HG03066 (cell line): ENCODE data around the gene YES1.

Experiments used
- ATAC-seq: cut with Tn5 transposase; IDR thresholded peaks from one replicate; pipeline ENCODE4 v1.9.1; 2021; ENCODE audit warnings: low read depth; ENCODE audit not compliant: unreplicated experiment

Gene YES1

DNA sequence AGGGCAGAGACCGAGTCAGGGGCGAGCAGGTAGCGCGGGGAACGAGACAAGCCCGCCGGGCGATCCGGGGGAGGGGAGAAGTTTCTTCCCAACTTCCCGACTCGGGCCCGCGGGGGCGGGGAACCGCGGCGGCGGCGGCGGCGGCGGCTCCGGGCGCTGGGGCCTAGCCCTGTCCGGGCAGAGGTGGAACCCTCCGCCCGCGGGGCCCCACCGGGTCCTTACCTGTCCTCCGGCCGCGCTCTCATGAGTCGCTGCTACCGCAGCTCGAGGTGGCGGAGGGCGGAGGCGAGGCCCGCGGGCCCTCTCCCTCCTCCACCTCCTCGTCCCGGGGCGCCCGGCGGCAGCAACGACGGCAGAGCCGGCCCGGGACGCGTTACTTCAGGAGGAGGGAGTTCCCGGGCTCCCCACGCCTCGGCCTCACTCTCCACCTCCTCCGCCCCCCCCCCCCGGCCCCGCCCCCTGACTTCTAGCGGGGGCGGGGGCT lies at the start of gene YES1:
YES1 (minus strand) TSS at position 351 of the 484 bp plus-strand sequence. CDS start 55,415 bp downstream, outside the sequence.
- peak; percentile 42 for ATAC-seq

DNA sequence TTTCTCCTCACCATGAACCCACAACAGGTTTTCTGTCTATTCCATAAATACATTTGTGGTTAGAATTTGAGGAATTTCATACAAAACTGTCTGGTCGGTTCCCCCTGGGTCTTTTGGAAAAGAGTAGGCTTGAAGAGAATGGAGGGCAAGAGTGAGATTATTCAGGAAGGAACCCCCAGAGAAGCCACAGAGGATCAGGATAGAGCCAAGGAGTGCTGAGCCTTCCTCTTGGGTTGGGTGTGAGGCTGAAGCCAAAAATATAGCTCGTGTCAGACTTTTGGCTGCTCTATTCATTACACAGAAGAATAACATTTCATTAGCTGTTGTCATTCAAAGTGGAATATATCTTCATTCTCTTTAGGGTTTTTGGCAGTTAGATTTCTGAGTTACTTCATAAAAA lies 45.9 kb upstream of the YES1 start:
- ATAC-seq: no peak

DNA sequence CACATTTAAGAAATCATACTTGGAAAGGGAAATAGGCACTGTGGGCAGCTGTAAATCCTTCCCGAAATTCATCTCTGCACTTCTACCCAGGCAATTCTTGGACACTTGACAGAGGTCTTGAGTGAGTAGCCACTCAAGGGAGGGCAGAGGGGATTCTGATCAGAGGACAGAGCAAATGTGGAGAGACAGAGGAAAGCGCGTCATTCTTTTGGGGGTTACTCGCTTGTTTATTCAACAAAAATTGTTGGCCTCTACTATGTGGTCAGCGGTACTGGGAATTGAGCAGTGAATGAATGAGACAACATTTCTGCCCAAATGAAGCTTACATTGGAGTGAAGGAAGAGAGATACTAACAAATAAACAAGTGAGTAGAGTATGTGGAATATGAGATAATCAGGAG lies 41.4 kb upstream of the YES1 start:
- no peak for ATAC-seq

DNA sequence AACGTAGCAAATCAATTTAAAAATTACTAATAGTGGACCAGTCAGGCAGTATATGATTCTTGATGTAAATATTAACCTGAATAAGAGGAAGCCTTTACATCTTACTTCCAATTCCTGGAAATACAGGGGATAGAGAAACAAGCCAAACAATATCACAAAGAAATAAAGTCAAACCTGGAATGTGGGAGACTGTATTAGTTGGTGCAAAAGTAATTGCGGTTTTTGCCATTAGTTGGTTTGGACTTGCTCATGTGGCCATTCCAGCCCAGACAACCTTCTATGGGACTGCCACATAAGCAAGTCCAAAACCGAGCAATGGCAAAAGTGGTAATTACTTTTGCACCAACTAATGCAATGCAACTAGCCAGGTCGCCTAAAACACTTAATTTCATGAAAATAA lies 38.9 kb upstream of the YES1 start:
- ATAC-seq: no peak

DNA sequence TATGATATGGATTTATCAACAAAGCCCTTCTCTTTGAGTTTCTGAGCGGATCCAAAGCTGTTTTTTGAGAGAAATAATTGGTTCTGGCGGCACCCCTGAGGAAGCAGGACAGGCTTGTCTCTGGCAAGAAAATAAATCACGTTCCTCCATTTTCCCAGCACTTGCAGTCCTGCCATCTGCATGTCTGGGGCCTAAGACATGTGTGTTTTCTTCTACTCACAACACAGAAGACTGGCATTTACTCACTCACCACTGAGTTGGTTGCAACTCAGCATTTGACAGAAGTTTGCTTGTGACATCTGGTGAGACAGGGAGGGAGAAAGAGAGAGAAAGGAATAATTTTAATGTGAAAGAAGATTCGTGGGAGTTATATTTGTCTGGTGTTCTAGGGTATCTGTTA lies 37.0 kb upstream of the YES1 start:
- ATAC-seq: no peak

DNA sequence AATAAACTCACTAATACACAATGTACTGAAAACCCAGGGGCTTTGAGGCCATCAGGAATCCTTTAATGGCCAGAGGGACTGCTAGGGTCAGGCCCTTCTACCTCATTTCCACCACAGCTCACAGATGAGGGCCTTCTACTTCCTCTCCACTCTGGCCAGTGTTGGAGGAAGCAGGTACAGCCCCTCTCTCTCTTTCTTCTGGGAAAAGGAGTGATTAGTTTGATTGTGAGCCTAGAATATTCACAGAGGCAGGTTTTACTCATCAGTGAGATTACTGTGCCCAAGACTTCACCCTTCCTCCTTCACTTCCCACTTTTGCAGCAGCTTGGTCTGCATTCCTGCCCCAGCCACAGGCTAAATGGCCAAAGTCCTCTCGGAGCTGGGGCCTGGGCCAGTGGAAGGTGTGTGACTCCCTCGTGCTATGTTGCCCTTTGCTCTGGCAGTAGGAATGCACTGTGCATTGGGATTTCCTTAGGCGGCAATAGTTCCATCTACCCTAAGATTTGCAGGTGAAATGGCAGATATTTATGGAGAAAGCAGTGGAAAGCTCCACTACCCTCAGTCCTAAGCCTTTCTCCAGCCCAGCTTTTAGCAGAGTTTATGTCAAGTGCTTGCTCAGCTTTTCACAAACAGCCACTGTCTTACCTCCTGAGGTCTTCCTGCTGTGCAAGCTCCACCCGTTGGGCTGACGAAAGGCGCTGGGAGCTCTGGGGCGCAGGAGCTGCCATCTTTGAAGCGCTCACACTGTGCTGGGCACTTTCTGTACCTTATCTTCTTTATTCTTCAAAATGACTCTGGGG lies 36.2 kb upstream of the YES1 start:
- ATAC-seq: no peak

DNA sequence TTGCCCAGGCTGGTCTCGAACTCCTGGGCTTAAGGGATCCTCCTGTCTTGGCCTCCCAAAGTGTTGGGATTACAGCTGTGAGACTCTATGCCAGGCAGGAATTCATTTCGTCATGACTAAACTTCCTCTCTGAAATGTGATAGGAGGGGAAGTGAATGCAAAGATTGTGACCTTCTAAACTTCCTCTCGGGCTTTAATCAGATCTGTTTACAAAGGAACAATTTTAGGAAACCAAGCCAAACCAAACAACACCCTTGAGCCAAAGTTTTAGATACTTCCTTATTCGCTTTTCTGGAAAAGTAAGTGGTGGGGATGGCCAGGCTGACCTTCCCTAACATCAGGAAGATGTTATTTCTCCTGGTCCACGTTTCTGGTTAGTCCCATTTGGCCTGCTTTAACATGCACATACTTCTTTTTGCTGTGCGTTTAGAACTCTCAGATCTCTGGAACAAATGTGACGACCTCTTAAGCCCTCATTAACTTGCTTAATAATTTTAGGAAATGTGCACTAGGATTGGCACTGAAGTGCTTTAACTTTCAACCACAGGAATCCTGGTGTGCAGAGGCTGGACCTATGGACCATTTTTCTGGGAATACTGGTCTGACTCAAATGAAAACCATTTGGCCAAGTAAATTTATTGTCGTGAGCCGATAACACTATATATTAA lies 33.2 kb upstream of the YES1 start:
- no peak for ATAC-seq

DNA sequence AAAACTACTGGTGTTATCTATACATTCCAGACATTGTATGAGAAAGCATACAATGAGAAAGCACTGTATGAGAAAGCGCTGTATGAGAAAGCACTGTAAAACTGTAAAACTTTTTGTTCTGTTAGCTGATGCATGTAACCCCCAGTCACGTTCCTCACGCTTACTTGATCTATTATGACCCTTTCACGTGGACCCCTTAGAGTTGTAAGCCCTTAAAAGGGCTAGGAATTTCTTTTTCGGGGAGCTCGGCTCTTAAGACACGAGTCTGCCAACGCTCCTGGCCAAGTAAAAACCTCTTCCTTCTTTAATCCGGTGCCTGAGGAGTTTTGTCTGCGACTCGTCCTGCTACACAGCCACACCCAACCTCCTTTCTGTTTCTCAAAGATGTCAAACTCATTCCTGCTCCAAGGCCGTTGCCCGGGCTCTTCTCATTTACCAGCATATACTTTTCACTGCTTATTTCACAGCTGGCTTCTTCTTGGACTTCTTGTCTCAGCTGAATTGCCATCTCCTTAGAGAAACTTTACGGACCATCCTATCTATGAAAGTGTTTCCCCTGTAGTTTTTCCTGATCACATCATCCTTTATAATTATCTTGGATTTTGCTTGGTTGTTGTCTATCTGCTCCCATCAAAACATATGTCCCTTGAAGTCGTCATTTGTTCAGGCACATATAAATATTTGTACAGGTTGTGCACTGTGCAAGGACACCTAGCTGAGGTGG lies 29.8 kb upstream of the YES1 start:
- ATAC-seq: no peak

DNA sequence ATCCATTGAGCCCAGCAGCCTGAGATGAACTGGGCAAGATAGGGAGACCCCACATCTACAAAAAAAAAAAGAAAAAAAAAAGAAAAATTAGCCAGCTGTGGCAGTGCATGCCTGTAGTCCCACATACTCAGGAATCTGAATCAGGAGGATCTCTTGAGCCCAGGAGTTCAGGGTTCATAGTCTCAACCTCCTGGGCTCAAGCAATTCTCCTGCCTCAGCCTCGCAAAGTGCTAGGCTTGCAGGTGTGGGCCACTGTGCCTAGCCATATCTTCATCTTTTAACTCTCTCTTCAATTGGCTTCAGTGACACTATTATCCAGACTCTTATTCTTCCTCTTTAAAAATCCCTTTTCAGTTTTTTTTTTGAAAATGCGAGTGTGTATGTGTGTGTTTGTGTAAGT lies 28.5 kb upstream of the YES1 start:
- no peak for ATAC-seq

DNA sequence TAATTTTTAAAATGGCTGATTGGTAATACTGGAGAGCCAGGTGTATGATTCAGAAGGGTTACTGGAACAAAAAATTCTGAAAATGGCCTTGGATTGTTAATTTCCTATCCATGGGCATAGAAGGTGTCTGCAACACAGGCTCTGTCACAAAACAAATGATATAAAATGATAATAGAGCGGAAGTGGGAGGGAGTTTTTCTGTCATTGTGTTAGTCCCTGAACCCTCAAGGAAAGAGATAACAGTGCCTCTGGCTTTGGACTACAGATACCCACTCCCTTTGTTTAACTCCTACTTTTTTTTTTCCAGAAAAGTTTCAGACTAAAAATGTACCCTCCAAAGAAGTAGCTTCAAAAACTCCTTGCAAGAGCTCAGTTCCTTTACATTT lies 28.0 kb upstream of the YES1 start:
- ATAC-seq: no peak

DNA sequence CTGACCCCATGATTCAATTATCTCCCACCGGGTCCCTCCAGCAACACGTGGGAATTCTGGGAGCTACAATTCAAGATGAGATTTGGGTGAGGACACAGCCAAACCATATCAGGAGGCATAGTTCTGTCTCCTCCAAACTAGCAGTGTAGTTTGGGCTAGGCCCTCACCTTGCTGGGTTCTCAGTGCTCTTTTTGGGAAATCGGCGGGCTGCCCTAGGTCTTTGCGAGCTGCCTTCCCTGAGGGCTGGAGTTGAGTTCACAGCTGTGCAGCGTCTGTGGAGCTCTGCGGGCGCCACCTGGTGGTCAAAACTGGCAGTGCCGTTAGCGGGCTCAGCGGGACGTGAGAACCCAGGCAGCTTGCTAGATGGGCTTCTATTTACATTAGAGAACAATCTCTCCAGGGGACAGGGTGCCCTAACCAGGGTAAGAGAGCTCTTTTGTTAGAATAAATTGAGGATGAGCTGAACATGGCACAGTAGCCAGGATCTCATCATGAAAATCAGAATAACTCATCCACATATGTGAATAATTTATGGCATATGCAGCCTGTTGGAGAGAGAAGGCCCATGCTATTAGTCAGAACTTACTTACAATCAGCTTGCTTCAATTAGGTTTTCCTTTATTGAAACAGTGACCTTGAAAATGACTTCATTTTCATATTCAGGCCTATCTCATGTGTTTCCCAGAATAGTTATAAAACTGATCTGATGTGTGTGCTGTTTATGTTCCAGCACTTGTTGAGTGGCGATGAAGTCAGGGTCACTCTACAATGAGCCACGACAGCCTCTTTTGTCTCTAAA lies 27.4 kb upstream of the YES1 start:
- ATAC-seq: peak; percentile 96

DNA sequence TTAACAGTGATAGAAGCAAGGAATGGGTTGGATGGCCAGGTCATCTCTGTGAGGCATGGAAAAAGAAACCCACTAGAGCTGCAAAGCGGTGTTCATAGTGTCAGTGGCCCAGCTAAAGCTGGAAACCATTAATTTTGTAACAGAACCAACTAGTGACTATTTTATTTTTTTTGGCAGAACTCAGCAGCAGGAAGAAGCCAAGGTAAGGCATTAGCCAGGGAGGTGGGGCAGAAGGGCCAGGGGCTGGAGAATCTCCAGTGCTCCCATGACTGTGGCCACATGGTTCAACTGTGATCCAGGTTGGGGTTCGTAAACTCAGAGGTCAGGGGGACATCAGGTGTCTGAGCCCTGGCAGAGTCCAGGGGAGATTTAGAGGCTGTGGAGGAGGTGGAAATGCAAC lies 25.9 kb upstream of the YES1 start:
- no peak for ATAC-seq

DNA sequence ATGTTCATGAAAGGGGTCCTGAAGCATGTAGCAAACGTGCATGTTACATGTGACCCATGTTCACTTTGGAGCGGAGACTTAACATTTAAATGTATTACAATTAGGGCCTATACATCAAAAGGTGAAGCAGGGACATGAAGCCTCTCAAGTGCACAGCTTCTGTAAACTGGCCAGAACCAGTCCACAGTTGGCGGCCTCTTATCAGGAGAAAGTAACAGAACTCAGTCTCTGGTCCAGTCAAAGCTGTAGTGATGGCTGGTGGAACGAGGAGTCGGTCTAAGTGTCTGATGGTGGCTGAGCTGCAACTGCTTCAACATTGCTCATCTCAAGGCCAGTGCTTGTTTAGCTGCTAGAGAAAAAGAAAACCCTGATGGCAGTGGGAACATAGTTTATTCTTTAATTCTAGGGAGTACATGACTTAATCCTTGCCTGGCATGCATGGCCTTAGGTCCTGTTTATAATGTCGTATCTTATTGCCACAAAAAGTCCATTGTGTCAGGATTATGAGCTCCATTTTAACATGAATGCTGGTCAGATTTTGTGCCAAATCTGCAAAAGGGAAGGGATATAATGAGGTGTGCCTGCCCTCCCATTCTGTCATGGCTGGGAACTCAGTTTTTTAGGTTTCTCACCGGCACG lies 22.2 kb upstream of the YES1 start:
- ATAC-seq: no peak

DNA sequence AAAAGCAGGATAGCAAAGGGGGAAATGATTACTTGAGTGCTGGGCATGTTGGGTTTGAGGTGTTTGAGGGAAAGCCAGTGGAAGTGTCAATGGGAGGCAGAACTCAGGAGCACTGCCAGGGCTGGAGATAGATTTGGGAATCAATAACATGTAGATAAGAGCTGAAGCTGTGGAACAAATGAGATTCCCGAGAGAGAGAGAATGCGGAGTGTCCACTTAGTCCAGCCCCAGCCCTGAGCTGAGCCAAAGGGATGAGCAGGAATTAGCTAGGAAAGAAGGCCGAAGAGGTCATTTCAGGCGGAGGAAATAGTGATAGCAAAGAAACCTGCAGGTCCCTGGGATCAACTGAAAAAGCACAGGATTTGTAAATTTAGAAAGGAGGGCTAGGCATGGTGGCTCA lies 21.2 kb upstream of the YES1 start:
- ATAC-seq: no peak

DNA sequence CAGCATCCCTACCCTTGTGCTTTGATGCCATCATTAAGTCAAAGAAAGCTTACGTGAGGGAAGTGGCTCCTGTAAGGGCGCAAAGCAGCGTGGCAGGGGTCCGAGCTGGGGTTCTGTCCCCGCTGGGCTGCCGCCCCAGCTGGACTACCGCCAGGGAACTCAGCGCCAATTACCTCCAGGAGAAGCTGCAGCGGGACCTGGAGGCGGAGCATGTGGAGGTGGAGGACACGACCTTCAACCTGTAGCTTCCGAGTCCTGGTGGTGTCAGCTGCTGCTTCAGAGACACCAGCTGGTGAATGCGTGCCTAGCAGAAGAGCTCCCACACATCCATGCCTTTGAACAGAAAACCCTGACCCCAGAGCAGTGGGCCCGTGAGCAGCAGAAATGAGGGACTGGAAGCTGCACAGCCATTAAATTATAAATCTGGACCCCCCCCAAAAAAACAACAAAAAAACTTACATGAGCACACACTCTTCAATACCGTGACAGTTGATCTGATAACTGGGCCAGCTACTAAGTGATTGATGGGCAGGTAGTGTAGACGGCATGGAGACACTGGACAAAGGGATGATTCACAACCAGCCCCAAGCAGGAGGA lies 20.1 kb upstream of the YES1 start:
- ATAC-seq: no peak

DNA sequence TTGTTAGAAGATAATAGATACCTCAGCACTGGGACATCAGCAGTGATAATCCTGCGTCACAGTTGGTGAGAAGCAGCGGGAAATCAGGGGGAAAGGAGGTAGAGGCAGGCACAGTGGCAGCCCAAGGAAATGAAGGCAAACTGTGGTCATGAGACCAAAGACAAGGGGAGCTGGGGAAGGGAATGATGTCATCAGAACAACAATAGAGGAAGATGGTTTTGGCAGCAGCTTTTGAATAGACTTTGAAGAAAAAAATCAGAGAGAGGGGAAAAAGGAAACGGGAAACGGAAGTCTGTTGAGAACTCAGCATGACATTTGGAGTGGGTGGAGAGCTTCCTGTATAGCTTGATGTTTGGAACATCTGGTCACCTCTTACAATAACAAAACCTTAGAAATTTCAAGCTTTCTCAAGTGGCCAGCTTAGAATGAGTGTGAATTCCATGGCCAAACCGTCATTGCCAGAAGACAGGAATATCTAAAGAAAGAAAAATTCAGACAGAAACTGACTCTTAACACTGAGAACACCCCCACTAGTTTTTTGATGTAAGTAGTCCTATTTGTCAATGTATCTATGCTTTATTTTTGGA lies 18.4 kb upstream of the YES1 start:
- peak; percentile 76 for ATAC-seq

DNA sequence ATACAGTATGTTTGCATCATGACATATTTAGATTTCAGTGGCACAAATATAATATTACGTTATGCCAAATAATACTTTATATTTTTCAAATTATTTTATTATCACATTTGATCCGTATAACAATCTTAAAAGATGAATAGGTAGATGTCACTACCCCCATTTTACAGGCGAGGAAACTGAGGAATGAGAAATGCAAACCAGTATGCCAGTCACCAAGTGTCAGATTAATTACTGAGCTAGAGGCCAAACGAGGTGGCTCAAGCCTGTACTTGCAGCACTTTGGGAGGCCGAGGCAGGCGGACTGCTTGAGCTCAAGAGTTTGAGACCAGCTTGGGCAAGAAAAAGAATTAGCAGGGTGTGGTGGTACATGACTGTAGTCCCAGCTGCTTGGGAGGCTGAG lies 17.4 kb upstream of the YES1 start:
- no peak for ATAC-seq

DNA sequence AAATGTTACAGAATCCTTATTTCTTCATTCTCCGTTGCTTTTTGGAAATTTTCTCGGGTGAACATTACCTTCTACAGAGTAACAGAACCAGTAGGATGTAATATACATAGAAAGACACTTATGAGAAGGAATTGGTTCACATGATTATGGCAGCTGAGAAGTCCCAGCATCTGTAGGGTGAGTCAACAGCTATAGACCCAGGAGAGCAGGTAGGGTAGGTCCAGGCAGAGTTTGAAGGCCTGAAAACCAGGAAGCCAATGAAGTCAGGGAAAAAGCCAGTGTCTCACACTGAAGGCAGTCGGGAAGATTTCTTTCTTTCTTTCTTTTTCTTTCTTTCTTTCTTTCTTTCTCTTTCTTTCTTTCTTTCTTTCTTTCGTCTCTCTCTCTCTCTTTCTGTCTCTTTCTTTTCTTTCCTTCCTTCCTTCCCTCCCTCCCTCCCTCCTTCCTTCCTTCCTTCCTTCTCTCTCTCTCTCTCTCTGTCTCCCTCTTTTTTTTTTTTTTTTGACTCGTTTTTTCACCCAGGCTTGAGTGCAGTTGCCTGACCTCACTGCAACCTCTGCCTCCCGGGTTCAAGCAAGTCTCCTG lies 15.1 kb upstream of the YES1 start:
- ATAC-seq: no peak
